HUES6 (cell line): ENCODE measurements around the gene NEIL3.

Experiments
- H3K27ac ChIP-seq: 2 replicates; pipeline ENCODE4 v1.7.0; 2013; ENCODE audit warnings: low read depth, mild to moderate bottlenecking, low read length, inconsistent platforms
- H3K27me3 ChIP-seq: 2 replicates; pipeline ENCODE4 v1.6.1; 2013; ENCODE audit warnings: low read length; ENCODE audit not compliant: control insufficient read depth, insufficient read depth
- H3K36me3 ChIP-seq: 2 replicates; pipeline ENCODE4 v1.6.1; 2013; ENCODE audit warnings: low read length; ENCODE audit not compliant: control insufficient read depth, insufficient read depth
- H3K4me1 ChIP-seq: 2 replicates; pipeline ENCODE4 v1.6.1; 2013; ENCODE audit warnings: low read length; ENCODE audit not compliant: control insufficient read depth, insufficient read depth
- H3K4me3 ChIP-seq: 2 replicates; pipeline ENCODE4 v1.5.1; 2013; ENCODE audit warnings: low read depth, low read length
- H3K9ac ChIP-seq: one replicate; pipeline ENCODE4 v1.6.1; 2013; ENCODE audit warnings: mild to moderate bottlenecking, low read length
- H3K9me3 ChIP-seq: 2 replicates; pipeline ENCODE4 v1.6.1; 2013; ENCODE audit warnings: low read depth, low read length; ENCODE audit not compliant: control insufficient read depth, insufficient read depth

NEIL3 gene

GRCh38 chr4:177322881-177323280 lies 13.2 kb downstream of the NEIL3 start:
- Histone ChIP-seq H3K4me3 (no peak overlapping the region), H3K4me1 (peaks cover 3% of the 10 kb centered on the region; the same call in 1 of the 2 replicates), H3K9me3 (no peaks in the 10 kb centered on the region), H3K27ac (no peak overlapping the region), H3K27me3 (no peaks in the 10 kb centered on the region), H3K36me3 (peaks cover 29% of the 10 kb centered on the region; the same call in 1 of the 2 replicates), H3K9ac (no peak overlapping the region)

GRCh38 chr4:177323416-177323815 lies 13.7 kb downstream of the NEIL3 start:
- Histone ChIP-seq H3K4me1 (peaks cover 3% of the 10 kb centered on the region; the same call in 1 of the 2 replicates), H3K9me3 (no peaks in the 10 kb centered on the region), H3K4me3 (no peak overlapping the region), H3K27ac (no peak overlapping the region), H3K9ac (no peak overlapping the region), H3K36me3 (peaks cover 33% of the 10 kb centered on the region; the same call in 1 of the 2 replicates), H3K27me3 (no peaks in the 10 kb centered on the region)

GRCh38 chr4:177332119-177332518 lies 22.4 kb downstream of the NEIL3 start:
- H3K9ac ChIP-seq = no peak overlapping the region
- peaks cover 23% of the 10 kb centered on the region for H3K36me3 ChIP-seq
- H3K27ac ChIP-seq = no peak overlapping the region
- peaks cover 4% of the 10 kb centered on the region for H3K9me3 ChIP-seq
- no peak overlapping the region for H3K4me3 ChIP-seq
- no peaks in the 10 kb centered on the region for H3K4me1 ChIP-seq
- H3K27me3 ChIP-seq = no peaks in the 10 kb centered on the region

GRCh38 chr4:177339477-177340374 lies 30.1 kb downstream of the NEIL3 start:
- Histone ChIP-seq H3K9ac (no peak overlapping the region), H3K27me3 (no peaks in the 10 kb centered on the region), H3K4me3 (no peak overlapping the region), H3K27ac (no peak overlapping the region), H3K4me1 (no peaks in the 10 kb centered on the region), H3K36me3 (peaks cover 24% of the 10 kb centered on the region), H3K9me3 (no peaks in the 10 kb centered on the region)

GRCh38 chr4:177348348-177348747 lies 38.7 kb downstream of the NEIL3 start:
- Histone ChIP-seq H3K36me3 (peaks cover 8% of the 10 kb centered on the region), H3K9ac (no peak overlapping the region), H3K4me1 (no peaks in the 10 kb centered on the region), H3K27me3 (no peaks in the 10 kb centered on the region), H3K9me3 (no peaks in the 10 kb centered on the region), H3K27ac (no peak overlapping the region), H3K4me3 (no peak overlapping the region)

GRCh38 chr4:177349191-177349590 lies 39.5 kb downstream of the NEIL3 start:
- Histone ChIP-seq H3K27me3 (no peaks in the 10 kb centered on the region), H3K4me3 (no peak overlapping the region), H3K36me3 (peaks cover 15% of the 10 kb centered on the region), H3K4me1 (no peaks in the 10 kb centered on the region), H3K9me3 (no peaks in the 10 kb centered on the region), H3K9ac (no peak overlapping the region), H3K27ac (no peak overlapping the region)

GRCh38 chr4:177351622-177352244 lies 42.1 kb downstream of the NEIL3 start:
- Histone ChIP-seq H3K27ac (no peak overlapping the region), H3K36me3 (peaks cover 17% of the 10 kb centered on the region), H3K9ac (no peak overlapping the region), H3K9me3 (no peaks in the 10 kb centered on the region), H3K27me3 (no peaks in the 10 kb centered on the region), H3K4me3 (no peak overlapping the region), H3K4me1 (no peaks in the 10 kb centered on the region)

GRCh38 chr4:177356206-177356605 lies 46.5 kb downstream of the NEIL3 start:
- Histone ChIP-seq H3K4me3 (no peak overlapping the region), H3K36me3 (peaks cover 18% of the 10 kb centered on the region), H3K4me1 (no peaks in the 10 kb centered on the region), H3K9me3 (no peaks in the 10 kb centered on the region), H3K27me3 (no peaks in the 10 kb centered on the region), H3K9ac (no peak overlapping the region), H3K27ac (no peak overlapping the region)

- no peaks in the 10 kb centered on the region for H3K27me3 ChIP-seq
- H3K9me3 ChIP-seq = no peaks in the 10 kb centered on the region
- H3K4me3 ChIP-seq = no peak overlapping the region
- no peak overlapping the region for H3K9ac ChIP-seq
- H3K36me3 ChIP-seq = peaks cover 16% of the 10 kb centered on the region
- H3K4me1 ChIP-seq = no peaks in the 10 kb centered on the region
- no peak overlapping the region for H3K27ac ChIP-seq
Measured at GRCh38 chr4:177356921-177357320, 47.2 kb downstream of the NEIL3 start.

- Histone ChIP-seq H3K9ac (no peak overlapping the region), H3K4me1 (no peaks in the 10 kb centered on the region), H3K9me3 (no peaks in the 10 kb centered on the region), H3K27me3 (no peaks in the 10 kb centered on the region), H3K4me3 (no peak overlapping the region), H3K36me3 (peaks cover 6% of the 10 kb centered on the region; the same call in 1 of the 2 replicates), H3K27ac (no peak overlapping the region)
Measured at GRCh38 chr4:177367336-177367735, 57.7 kb downstream of the NEIL3 start.

GRCh38 chr4:177369372-177369771 lies 59.7 kb downstream of the NEIL3 start:
- Histone ChIP-seq H3K9me3 (no peaks in the 10 kb centered on the region), H3K9ac (no peak overlapping the region), H3K36me3 (no peaks in the 10 kb centered on the region), H3K4me1 (no peaks in the 10 kb centered on the region), H3K4me3 (no peak overlapping the region), H3K27ac (no peak overlapping the region), H3K27me3 (no peaks in the 10 kb centered on the region)
